HepG2 (cell line): Measurements from ENCODE around the gene LTA4H. TPM values are rescaled to one million over a fixed set of nuclear protein-coding genes. Genes with fewer than 3 reads are reported as not detected.
A peak's percentile ranks its signal among the peaks of the same experiment; 100 is the strongest.

ENCODE experiments used
- ATAC-seq: fragments of 200-7000 bp; cut with Tn5 transposase; 3 replicates; pipeline ENCODE4 v1.9.1; 2020; ENCODE audit warnings: mild to moderate bottlenecking, moderate library complexity
- BruUV-seq: library from RNA; stranded (reverse); fragments of 400-500 nt; replicated peaks from 2 replicates; lab custom pipeline; 2021; lab: Mats Ljungman, UMichigan
- CTCF ChIA-PET: fragments of 300-600 bp; formaldehyde crosslinking; extraction: SDS; loops from one replicate; lab custom pipeline; 2021; ENCODE audit warnings: low total read pairs, inconsistent platforms, low intra/inter-chr PET ratio; lab: Yijun Ruan, JAX
- POLR2A ChIA-PET: fragments of 350-600 bp; sonication (Branson Sonifier 250); formaldehyde crosslinking; loops from one replicate; lab custom pipeline; 2020; ENCODE audit warnings: antibody characterized with exemption, inconsistent platforms; lab: Yijun Ruan, JAX
- DNase-seq: peaks from one replicate; pipeline ENCODE4 v3.0.0-alpha.2; 2015; ENCODE audit warnings: low spot score
- FAIRE-seq: peaks from 3 replicates; lab custom pipeline; 2011; peaks lifted over from hg19 to GRCh38; lab: Jason Lieb, UNC
- H2AFZ ChIP-seq: one replicate; pipeline ENCODE4 v1.6.1; 2011; ENCODE audit warnings: low read length, inconsistent platforms
- H3K27ac ChIP-seq: fragments of 300-600 bp; 3 replicates; pipeline ENCODE4 v1.8.0; 2011; ENCODE audit warnings: mixed run types, mild to moderate bottlenecking, mixed read lengths, low read length, inconsistent platforms; ENCODE audit not compliant: insufficient read depth; ENCODE audit errors: extremely low read length
- H3K27me3 ChIP-seq, 2 experiments: fragments of 200-600 bp in 1 of 2; 2 replicates in 1 of 2; 3 replicates in 1 of 2; pipeline versions ENCODE4 v1.6.0 to v1.8.0; 2011; ENCODE audit warnings: low read length in 2 of 2, mild to moderate bottlenecking in 2 of 2, moderate library complexity in 2 of 2, inconsistent platforms in 1 of 2; ENCODE audit not compliant: insufficient read depth in 2 of 2, control insufficient read depth in 1 of 2
- H3K36me3 ChIP-seq, 2 experiments: fragments of 200-600 bp in 1 of 2; replicated peaks in 1 of 2; 2 replicates in 1 of 2; 3 replicates in 1 of 2; pipeline versions ENCODE4 v1.5.1 to v1.8.0; 2011; ENCODE audit warnings: low read length in 2 of 2, inconsistent platforms in 1 of 2; ENCODE audit not compliant: insufficient read depth in 2 of 2, control insufficient read depth in 1 of 2
- H3K4me1 ChIP-seq: 2 replicates; pipeline ENCODE4 v1.5.1; 2012; ENCODE audit warnings: low read length, inconsistent platforms; ENCODE audit not compliant: insufficient read depth
- H3K4me2 ChIP-seq: 2 replicates; pipeline ENCODE4 v1.6.0; 2011; ENCODE audit warnings: low read depth, low read length, inconsistent platforms
- H3K4me3 ChIP-seq, 3 experiments: fragments of 200-600 bp in 1 of 3; sonication (generic), shearing (Covaris generic) in 1 of 3; replicated peaks in 1 of 3; 2 replicates each; pipeline ENCODE4 v1.5.1; 2011 to 2016; ENCODE audit warnings: low read length in 3 of 3, inconsistent platforms in 2 of 3, low read depth in 2 of 3, mild to moderate bottlenecking in 2 of 3, control low read depth in 1 of 3, mixed read lengths in 1 of 3; ENCODE audit not compliant: insufficient read depth in 1 of 3
- H3K79me2 ChIP-seq: one replicate; pipeline ENCODE4 v1.6.1; 2011; ENCODE audit warnings: low read length, inconsistent platforms; ENCODE audit not compliant: insufficient read depth
- H3K9ac ChIP-seq: 2 replicates; pipeline ENCODE4 v1.6.0; 2011; ENCODE audit warnings: mild to moderate bottlenecking, low read depth, low read length, inconsistent platforms; ENCODE audit not compliant: insufficient read depth
- H3K9me3 ChIP-seq: 2 replicates; pipeline ENCODE4 v1.5.1; 2012; ENCODE audit warnings: mild to moderate bottlenecking, low read length
- H4K20me1 ChIP-seq: 2 replicates; pipeline ENCODE4 v1.6.0; 2011; ENCODE audit warnings: inconsistent platforms, mild to moderate bottlenecking, low read length, moderate library complexity; ENCODE audit not compliant: insufficient read depth
- MTF2 ChIP-seq: sonication (generic); formaldehyde crosslinking; IDR thresholded peaks from 2 replicates; pipeline ENCODE4 v1.5.0; 2020; ENCODE audit warnings: missing genetic modification reagents, borderline replicate concordance
- SPEN ChIP-seq: sonication (generic); formaldehyde crosslinking; IDR thresholded peaks from 2 replicates; pipeline ENCODE4 v1.5.1; 2020; ENCODE audit warnings: low read depth, mild to moderate bottlenecking, missing genetic modification reagents
- TGIF2 ChIP-seq: IDR thresholded peaks from 2 replicates; pipeline ENCODE4 v1.6.1; 2016; ENCODE audit warnings: control low read depth, missing compliant biosample characterization
- WGBS: methylation state at CpG from one replicate; pipeline ENCODE4 v1.1.6; 2017; ENCODE audit warnings: low lambda C conversion rate; 5-methylcytosine and 5-hydroxymethylcytosine counted together
- in situ Hi-C: cut with HindIII; loops from 2 replicates; pipeline ENCODE4 v1.10.0; 2017; ENCODE audit warnings: low pct_unique_long_range_greater_than_20kb; ENCODE audit not compliant: extremely low pct_ligation_motif_present
- intact Hi-C: fragments of 100-400 bp; cut with micrococcal nuclease; formaldehyde crosslinking; loops from one replicate; pipeline ENCODE4 v1.10.0; 2022; ENCODE audit not compliant: unreplicated experiment
- polyA plus RNA-seq, 8 experiments: library from polyadenylated mRNA; depleted of rRNA in 3 of 8; stranded (reverse) in 7 of 8; unstranded in 1 of 8; fragments of >200 nt; fragmentation: Illumina TruSeq in 4 of 8; extraction: Trizol in 4 of 8; gene quantifications; 2 replicates each; pipeline versions ENCODE4 v1.2.1 to v1.2.3, GENCODE V29; 2011 to 2016; ENCODE audit warnings: low read depth in 4 of 8, missing spikeins in 1 of 8, mixed read lengths in 1 of 8; ENCODE audit not compliant: insufficient read depth in 1 of 8
- total RNA-seq, 5 experiments: library from RNA; depleted of rRNA; stranded (reverse); fragments of >200 nt; fragmentation: Illumina TruSeq; extraction: Trizol; gene quantifications; 2 replicates each; pipeline ENCODE4 v1.2.3, GENCODE V29; 2016; ENCODE audit warnings: low read depth in 1 of 5
- TF ChIP-seq, protein P1 (sequence below): sonication (generic); formaldehyde crosslinking; IDR thresholded peaks from 2 replicates; pipeline ENCODE4 v1.4.0; 2020; ENCODE audit warnings: missing genetic modification reagents
- TF ChIP-seq, protein P2 (sequence below): sonication (generic); formaldehyde crosslinking; IDR thresholded peaks from 2 replicates; pipeline ENCODE4 v1.5.1; 2020; ENCODE audit warnings: missing genetic modification reagents, mild to moderate bottlenecking, borderline replicate concordance
- TF ChIP-seq, protein P3 (sequence below): fragments of 450-650 bp; IDR thresholded peaks from 2 replicates; pipeline ENCODE4 v1.6.1; 2016
- TF ChIP-seq, protein P4 (sequence below): sonication (generic); formaldehyde crosslinking; IDR thresholded peaks from 2 replicates; pipeline ENCODE4 v1.4.0; 2020; ENCODE audit warnings: mild to moderate bottlenecking, missing genetic modification reagents
- TF ChIP-seq, protein P5 (sequence below): IDR thresholded peaks from 2 replicates; pipeline ENCODE4 v1.6.1; 2016; ENCODE audit warnings: missing compliant biosample characterization, missing genetic modification reagents, borderline replicate concordance

Gene LTA4H
- total and polyA plus RNA-seq, 2 of the 13 experiments (the other 11 are each of a cell fraction or from before 2014, with no cell fraction given), result 87.5 to 90.4 TPM

DNA sequence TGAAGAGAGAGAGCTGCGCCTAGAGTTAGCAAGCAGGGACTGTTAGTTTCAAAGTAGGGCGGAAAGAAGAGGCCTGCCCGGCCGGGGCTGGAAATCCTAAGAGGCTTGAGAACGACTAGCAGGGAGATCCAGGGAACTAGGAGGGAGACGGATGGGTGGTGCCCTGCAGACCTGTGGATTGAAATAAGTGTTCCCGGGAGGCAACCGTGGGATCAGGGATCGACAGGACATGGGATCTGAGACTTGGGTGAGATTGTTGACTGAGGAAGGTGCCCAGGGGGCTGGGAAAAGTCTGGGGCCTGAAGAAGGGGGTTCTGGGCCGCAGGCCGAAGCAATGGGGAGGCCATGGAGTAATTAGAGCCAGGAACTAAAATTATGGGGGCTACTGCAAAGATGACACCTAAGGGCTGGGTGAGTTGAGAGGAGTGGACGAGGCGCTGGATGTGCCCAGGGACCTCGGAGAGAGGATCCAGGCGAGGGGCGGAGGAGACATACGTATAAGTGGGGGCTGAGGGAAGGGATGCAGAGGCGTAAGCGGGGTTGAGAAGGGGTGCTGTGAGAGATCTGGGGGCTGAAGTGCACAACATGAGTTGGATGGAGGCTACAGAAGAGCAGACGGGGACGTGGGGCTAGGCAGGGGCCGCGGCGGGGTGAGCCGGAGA lies 635 bp downstream of the LTA4H start (continued):
- 0 out of 2 replicates have a peak, but pooled peaks have one; percentile 11 for TF ChIP-seq MTF2 (CRISPR knock-in tag)
- TF ChIP-seq, protein P1, sequence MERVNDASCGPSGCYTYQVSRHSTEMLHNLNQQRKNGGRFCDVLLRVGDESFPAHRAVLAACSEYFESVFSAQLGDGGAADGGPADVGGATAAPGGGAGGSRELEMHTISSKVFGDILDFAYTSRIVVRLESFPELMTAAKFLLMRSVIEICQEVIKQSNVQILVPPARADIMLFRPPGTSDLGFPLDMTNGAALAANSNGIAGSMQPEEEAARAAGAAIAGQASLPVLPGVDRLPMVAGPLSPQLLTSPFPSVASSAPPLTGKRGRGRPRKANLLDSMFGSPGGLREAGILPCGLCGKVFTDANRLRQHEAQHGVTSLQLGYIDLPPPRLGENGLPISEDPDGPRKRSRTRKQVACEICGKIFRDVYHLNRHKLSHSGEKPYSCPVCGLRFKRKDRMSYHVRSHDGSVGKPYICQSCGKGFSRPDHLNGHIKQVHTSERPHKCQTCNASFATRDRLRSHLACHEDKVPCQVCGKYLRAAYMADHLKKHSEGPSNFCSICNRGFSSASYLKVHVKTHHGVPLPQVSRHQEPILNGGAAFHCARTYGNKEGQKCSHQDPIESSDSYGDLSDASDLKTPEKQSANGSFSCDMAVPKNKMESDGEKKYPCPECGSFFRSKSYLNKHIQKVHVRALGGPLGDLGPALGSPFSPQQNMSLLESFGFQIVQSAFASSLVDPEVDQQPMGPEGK (CRISPR knock-in tag), result no peak
- no peak for TF ChIP-seq TGIF2
- TF ChIP-seq, protein P2, sequence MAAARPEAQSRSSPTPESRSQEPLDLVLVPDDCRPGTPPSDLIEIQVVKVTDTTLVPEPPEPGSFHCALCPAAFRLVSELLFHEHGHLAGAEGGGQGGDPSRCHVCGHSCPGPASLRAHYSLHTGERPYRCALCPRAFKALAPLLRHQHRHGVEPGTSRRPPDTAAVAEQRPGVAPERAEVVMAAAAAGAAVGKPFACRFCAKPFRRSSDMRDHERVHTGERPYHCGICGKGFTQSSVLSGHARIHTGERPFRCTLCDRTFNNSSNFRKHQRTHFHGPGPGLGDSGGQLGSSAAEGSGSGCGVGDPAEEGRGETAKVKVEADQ (CRISPR knock-in tag), result 0 out of 2 replicates have a peak, but pooled peaks have one; percentile 4
- TF ChIP-seq SPEN (CRISPR knock-in tag), result 0 out of 2 replicates have a peak, but pooled peaks have one; percentile 14

DNA sequence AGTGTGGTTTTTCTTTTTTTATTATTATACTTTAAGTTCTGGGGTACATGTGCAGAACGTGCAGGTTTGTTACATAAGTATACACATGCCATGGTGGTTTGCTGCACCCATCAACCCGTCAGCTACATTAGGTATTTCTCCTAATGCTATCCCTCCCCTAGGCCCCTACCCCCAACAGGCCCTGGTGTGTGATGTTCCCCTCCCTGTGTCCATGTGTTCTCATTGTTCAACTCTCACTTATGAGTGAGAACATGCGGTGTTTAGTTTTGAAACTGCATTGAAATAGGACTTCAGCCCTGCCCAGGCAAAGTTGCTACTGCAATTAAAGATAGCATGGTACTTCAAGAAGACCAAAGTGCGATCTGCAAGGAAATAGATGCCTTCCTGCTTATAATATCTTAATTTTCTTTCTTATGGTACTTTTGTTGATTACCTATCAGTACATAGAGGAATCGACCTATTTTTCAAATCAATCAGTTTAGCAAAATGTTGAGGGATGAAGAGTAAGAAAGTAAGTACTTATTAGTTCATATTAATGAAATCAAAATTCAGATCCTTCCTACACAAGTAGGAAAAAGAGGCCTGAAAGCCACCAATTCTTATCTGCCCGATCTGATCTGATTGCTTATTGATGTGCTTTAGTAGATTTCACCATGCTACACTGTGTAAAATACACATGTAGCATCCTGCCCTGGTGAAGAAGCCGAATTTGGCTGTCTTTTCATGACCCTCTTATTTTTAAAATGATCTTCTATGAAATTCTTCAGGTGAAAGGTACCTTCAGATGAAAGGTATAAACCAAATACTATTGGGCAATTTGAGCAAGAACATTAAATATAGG lies 1.6 kb downstream of the LTA4H start:
- WGBS, result 24% methylated on average over 7 of the region's 7 CpGs
- FAIRE-seq, result no peak
- Histone ChIP-seq H4K20me1 (no peaks in the 10 kb centered on the region), H3K4me3 (peak overlapping the region; percentile 92 to 99 (median 93); a peak in 5 of 6 replicates), H3K4me2 (peak overlapping the region; percentile 73), H3K9me3 (no peaks in the 10 kb centered on the region), H3K79me2 (peaks cover 14% of the 10 kb centered on the region), H3K27ac (no peak overlapping the region), H3K4me1 (peaks cover 36% of the 10 kb centered on the region), H3K36me3 (no peaks in the 10 kb centered on the region), H3K27me3 (no peaks in the 10 kb centered on the region; a peak in 1 of 5 replicates), H3K9ac (peak overlapping the region; percentile 74), H2AFZ (no peak overlapping the region)
- BruUV-seq, result TSS peak; percentile 57
- POLR2A ChIA-PET, result no interaction called here
- in situ Hi-C loops, result no loop called here
- DNase-seq, result no peak
- ATAC-seq, result no peak
- intact Hi-C loops, result no loop called here
- CTCF ChIA-PET, result no interaction called here
- TF ChIP-seq, protein P3, sequence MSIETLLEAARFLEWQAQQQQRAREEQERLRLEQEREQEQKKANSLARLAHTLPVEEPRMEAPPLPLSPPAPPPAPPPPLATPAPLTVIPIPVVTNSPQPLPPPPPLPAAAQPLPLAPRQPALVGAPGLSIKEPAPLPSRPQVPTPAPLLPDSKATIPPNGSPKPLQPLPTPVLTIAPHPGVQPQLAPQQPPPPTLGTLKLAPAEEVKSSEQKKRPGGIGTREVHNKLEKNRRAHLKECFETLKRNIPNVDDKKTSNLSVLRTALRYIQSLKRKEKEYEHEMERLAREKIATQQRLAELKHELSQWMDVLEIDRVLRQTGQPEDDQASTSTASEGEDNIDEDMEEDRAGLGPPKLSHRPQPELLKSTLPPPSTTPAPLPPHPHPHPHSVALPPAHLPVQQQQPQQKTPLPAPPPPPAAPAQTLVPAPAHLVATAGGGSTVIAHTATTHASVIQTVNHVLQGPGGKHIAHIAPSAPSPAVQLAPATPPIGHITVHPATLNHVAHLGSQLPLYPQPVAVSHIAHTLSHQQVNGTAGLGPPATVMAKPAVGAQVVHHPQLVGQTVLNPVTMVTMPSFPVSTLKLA, result no peak
- TF ChIP-seq, protein P4, sequence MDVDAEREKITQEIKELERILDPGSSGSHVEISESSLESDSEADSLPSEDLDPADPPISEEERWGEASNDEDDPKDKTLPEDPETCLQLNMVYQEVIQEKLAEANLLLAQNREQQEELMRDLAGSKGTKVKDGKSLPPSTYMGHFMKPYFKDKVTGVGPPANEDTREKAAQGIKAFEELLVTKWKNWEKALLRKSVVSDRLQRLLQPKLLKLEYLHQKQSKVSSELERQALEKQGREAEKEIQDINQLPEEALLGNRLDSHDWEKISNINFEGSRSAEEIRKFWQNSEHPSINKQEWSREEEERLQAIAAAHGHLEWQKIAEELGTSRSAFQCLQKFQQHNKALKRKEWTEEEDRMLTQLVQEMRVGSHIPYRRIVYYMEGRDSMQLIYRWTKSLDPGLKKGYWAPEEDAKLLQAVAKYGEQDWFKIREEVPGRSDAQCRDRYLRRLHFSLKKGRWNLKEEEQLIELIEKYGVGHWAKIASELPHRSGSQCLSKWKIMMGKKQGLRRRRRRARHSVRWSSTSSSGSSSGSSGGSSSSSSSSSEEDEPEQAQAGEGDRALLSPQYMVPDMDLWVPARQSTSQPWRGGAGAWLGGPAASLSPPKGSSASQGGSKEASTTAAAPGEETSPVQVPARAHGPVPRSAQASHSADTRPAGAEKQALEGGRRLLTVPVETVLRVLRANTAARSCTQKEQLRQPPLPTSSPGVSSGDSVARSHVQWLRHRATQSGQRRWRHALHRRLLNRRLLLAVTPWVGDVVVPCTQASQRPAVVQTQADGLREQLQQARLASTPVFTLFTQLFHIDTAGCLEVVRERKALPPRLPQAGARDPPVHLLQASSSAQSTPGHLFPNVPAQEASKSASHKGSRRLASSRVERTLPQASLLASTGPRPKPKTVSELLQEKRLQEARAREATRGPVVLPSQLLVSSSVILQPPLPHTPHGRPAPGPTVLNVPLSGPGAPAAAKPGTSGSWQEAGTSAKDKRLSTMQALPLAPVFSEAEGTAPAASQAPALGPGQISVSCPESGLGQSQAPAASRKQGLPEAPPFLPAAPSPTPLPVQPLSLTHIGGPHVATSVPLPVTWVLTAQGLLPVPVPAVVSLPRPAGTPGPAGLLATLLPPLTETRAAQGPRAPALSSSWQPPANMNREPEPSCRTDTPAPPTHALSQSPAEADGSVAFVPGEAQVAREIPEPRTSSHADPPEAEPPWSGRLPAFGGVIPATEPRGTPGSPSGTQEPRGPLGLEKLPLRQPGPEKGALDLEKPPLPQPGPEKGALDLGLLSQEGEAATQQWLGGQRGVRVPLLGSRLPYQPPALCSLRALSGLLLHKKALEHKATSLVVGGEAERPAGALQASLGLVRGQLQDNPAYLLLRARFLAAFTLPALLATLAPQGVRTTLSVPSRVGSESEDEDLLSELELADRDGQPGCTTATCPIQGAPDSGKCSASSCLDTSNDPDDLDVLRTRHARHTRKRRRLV (CRISPR knock-in tag), result no peak
- TF ChIP-seq, protein P5, sequence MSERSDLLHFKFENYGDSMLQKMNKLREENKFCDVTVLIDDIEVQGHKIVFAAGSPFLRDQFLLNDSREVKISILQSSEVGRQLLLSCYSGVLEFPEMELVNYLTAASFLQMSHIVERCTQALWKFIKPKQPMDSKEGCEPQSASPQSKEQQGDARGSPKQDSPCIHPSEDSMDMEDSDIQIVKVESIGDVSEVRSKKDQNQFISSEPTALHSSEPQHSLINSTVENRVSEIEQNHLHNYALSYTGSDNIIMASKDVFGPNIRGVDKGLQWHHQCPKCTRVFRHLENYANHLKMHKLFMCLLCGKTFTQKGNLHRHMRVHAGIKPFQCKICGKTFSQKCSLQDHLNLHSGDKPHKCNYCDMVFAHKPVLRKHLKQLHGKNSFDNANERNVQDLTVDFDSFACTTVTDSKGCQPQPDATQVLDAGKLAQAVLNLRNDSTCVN, result no peak
